HG03575 (cell line): Measurements from ENCODE around the gene CLASP1.
"Not testable (repeated sequence)": the region's sequence is repeated elsewhere in the genome, so short reads cannot be mapped to it uniquely, and the experiment has no call there.

Source experiments
- ATAC-seq: cut with Tn5 transposase; IDR thresholded peaks from one replicate; pipeline ENCODE4 v1.9.1; 2021; ENCODE audit not compliant: unreplicated experiment, insufficient number of reproducible peaks, low FRiP score; ENCODE audit errors: extremely low read depth

Gene CLASP1

DNA sequence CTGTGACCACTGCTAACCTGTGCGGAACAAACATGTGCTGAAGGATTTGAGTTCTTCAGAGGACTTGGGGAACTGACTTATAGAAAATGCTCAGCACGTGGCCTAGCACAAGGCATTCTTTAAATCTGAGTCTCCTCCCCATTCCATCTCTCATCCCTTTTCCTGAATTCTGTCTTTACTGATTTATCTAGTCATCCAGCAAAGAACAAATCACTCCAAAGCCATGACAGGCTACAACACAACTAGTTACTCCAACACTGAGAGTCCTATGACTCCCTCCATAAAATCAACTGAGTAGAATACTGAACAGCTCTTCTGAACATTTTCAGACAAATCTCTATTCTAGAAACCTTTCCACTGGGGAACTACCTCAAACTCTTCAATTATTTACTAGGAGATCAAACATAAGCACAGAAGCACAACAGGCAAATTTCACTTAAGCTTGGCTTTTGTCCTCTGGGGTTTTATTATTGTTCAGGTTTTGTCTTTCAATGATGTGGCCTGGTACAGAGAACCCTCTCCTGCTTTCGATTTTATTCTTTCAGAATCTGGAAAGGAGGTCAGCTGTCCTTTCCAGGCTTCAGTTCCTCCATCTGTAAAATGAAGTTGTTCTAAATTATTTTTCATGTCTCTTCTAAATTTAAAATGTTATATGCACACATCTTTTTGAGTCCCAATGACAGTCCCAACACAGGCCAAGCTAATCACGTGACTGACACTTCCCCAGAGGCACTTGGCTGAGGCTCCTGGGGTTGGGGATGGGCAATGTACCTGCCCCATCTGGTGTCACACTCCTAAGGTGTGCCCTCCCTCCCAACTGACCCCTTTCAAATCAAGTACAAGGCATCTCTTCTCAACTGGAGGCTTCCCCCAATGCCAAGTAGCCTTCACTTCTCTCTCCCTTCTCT lies 86.7 kb downstream of the CLASP1 start:
- ATAC-seq: no peak

DNA sequence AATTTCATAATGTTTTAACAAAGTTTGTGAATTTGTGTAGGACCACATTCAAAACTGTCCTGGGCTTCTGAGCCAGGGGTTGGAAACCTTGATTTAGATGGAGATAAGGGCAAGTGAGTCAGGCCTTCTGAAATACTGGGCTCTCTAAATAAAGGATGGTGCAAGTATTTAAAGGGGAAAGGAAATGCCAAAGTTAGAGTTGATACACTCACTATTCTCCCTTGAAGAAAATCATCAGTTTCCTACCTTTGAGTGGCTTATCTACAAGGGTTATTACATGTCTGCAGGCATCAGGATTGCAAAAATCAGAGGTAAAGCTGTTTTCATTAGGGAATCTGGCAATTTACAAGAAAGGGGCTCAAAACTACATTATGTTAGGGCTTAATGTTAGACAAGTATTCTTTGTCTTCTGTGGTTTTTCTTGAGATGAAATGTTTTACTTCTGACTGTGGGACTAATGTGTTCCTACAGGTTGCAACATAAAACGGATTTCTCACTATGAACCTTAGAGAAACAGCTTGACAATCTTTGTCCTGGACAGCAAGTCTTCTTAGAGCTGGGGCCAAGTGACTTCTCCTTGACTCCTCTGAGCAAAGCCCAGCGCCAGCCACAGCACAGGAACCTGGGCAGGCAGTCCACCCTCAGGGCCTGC lies 87.5 kb downstream of the CLASP1 start:
- no peak for ATAC-seq

GRCh38 chr2:121558329-121558728 lies 90.9 kb downstream of the CLASP1 start:
- no peak for ATAC-seq

- ATAC-seq: no peak
Observed at GRCh38 chr2:121555008-121555407, 94.3 kb downstream of the CLASP1 start.

DNA sequence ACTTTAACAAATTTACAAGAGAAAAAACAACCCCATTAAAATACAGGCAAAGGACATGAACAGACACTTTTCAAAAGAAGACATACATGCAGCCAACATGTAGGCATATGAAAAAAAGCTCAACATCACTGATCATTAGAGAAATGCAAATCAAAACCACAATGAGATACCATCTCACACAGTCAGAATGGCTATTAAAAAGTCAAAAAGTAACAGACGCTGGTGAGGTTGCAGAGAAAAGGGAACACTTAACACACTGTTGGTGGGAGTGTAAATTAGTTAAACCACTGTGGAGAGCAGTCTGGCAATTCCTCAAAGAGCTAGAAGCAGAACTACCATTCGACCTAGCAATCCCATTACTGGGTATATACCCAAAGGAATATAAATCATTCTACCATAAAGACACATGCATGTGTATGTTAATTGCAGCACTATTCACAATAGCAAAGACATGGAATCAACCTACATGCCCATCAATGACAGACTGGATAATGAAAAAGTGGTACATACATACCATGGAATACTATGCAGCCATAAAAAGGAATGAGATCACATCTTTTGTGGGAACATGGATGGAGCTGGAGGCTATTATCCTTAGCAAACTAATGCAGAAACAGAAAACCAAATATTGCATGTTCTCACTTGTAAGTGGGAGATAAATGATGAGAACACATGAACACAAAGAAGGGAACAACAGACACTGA lies 96.6 kb downstream of the CLASP1 start:
- not testable (repeated sequence) for ATAC-seq

GRCh38 chr2:121550669-121551068 lies 98.6 kb downstream of the CLASP1 start:
- ATAC-seq: no peak

- no peak for ATAC-seq
Observed at GRCh38 chr2:121547646-121548045, 101.6 kb downstream of the CLASP1 start.

- ATAC-seq: no peak
Observed at GRCh38 chr2:121545913-121546312, 103.3 kb downstream of the CLASP1 start.

GRCh38 chr2:121545257-121545656 lies 104.0 kb downstream of the CLASP1 start:
- ATAC-seq: no peak

DNA sequence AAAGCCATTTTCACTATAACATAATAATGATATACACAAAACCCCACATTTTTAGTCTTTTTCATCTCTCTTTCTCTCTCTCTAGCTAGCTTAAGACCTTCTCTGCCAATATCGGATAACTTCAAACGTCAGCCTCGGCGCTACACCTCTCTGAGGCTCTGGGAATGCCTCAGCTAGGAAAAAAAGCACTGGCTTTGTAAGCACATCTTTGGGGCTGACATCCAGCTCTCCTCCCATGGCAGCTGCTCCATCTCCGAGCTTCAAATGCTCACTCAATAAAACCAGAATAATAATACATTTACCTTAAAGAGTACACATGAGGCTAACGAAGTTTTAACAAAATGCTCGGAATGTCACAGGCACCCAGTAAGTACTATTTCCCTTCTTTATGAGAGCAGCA lies 107.8 kb downstream of the CLASP1 start:
- ATAC-seq: no peak

DNA sequence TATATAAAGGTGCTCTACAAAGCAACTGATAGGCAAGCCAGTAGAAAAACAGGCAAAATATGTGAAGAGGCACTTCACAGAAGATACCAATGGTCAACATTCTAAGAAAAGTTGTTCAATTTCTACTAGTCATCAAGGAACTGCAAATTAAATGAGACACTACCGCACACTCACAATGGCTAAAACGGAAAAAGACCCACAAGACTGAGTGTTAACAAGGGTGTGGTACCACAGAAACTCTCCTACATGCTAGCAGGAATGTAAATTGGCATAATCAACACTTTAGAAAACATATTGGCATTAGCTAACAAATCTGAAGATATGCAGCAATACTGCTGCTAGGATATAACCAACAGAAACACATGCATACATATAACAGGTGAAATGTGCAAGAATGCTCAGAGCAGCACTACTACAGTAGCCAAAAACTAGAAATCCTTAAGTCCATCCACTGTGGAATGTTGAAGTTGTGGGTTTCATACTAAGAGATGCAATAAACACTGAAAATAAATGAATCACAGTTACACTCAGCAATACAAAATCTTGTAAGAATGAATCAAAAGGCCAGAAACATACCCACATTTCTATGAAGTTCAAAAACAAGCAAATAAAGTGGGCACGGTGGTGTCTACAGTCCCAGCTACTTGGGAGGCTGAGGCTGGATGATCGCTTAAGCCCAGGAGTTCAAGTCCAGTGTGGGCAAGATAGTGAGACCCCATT lies 109.4 kb downstream of the CLASP1 start:
- no peak for ATAC-seq

GRCh38 chr2:121536850-121537557 lies 112.3 kb downstream of the CLASP1 start:
- no peak for ATAC-seq

DNA sequence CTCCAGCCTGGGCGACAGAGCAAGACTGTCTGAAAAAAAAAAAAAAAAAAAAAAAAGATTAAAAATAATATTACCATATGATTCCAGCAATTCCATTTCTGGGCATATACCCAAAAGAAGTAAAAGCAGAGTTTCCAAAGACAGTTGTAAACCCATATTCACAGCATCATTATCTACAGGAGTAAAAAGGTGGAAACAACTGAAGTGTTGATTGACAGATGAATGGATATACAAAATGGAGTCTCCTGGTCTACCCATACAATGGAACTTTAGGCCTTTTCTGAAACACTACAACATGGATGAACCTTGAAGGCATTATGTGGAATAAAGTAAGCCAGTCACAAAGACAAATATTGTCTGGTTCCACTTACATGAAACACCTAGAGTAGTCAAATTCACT lies 112.9 kb downstream of the CLASP1 start:
- no peak for ATAC-seq

DNA sequence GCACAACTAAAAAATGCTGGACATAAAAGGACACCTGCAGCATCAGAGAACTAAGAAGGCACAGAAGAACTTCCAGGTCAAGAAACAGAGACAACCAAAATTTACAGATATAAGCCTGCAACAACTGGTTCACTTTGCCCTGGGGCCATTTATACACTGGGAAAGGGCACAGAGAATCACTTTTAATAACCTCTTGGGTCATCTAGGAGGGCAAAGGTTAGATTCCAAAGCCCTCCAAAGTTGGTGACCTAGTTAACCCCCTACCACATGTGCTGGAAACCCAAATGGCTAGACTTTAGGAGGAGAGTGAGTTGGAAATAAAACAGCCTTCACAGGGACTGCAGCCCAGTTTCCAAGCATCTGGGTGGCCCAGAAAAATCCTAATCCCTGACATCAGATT lies 115.3 kb downstream of the CLASP1 start:
- no peak for ATAC-seq

- no peak for ATAC-seq
Observed at GRCh38 chr2:121532894-121533293, 116.4 kb downstream of the CLASP1 start.

DNA sequence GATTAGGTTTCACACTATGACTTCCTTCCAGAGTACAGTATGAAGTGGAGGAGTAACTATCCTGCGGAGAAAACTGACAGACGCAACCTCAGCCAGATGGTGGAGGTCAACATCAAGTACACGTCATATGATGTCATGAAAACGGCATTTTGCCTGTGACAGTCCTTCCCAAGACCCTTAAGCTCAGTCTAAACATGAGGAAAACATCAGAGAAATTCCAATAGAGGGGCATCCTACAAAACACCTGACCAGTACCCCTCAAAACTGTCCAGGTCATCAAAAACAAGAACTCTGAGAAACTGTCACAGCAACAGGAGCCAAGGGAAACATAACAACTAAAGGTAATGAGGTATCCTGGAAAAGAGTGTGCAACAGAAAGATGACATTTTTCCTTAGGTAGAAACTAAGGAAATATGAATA lies 116.9 kb downstream of the CLASP1 start:
- ATAC-seq: no peak

GRCh38 chr2:121530212-121530705 lies 119.0 kb downstream of the CLASP1 start:
- ATAC-seq: peak; percentile 33

GRCh38 chr2:121529439-121530211 lies 119.6 kb downstream of the CLASP1 start:
- ATAC-seq: no peak
